Measurements from ENCODE around the gene TMTC2. TPM values are rescaled to one million over a fixed set of nuclear protein-coding genes. Genes with fewer than 3 reads are reported as not detected.
"Not testable (repeated sequence)": the region's sequence is repeated elsewhere in the genome, so short reads cannot be mapped to it uniquely, and the experiment has no call there.

TMTC2 gene
- polyA plus RNA-seq, 1 donor, result 12.1 TPM

GRCh38 chr12:82838827-82839226 is 152.1 kb downstream of the TMTC2 start:
- Histone ChIP-seq H3K27me3 (ENCODE audit: control insufficient read depth, insufficient read depth, low read length) (no peaks in the 10 kb centered on the region), H3K36me3 (ENCODE audit: control insufficient read depth, insufficient read depth, low read length) (no peaks in the 10 kb centered on the region), H3K9me3 (ENCODE audit: control insufficient read depth, low read depth, low read length) (no peaks in the 10 kb centered on the region), H3K4me3 (ENCODE audit: low read length) (no peak overlapping the region), H3K4me1 (ENCODE audit: control insufficient read depth, insufficient read depth, low read length) (no peaks in the 10 kb centered on the region), H3K27ac (ENCODE audit: low read length) (no peak overlapping the region)
- WGBS (ENCODE audit: insufficient coverage, low lambda C conversion rate), result 100% methylated on average over 1 of the region's 1 CpG
- no peak for DNase-seq

GRCh38 chr12:82839796-82840195 is 153.1 kb downstream of the TMTC2 start:
- DNase-seq, result no peak
- Histone ChIP-seq H3K4me1 (ENCODE audit: control insufficient read depth, insufficient read depth, low read length) (no peaks in the 10 kb centered on the region), H3K9me3 (ENCODE audit: control insufficient read depth, low read depth, low read length) (no peaks in the 10 kb centered on the region), H3K27me3 (ENCODE audit: control insufficient read depth, insufficient read depth, low read length) (no peaks in the 10 kb centered on the region), H3K27ac (ENCODE audit: low read length) (no peak overlapping the region), H3K4me3 (ENCODE audit: low read length) (no peak overlapping the region), H3K36me3 (ENCODE audit: control insufficient read depth, insufficient read depth, low read length) (no peaks in the 10 kb centered on the region)
- WGBS (ENCODE audit: insufficient coverage, low lambda C conversion rate), result no CpG with 5 or more reads among the region's 4 CpGs

GRCh38 chr12:82841487-82841904 is 154.8 kb downstream of the TMTC2 start:
- H3K9me3 ChIP-seq (ENCODE audit: control insufficient read depth, low read depth, low read length), result no peaks in the 10 kb centered on the region
- no peaks in the 10 kb centered on the region for H3K4me1 ChIP-seq (ENCODE audit: control insufficient read depth, insufficient read depth, low read length)
- H3K27ac ChIP-seq (ENCODE audit: low read length), result no peak overlapping the region
- H3K4me3 ChIP-seq (ENCODE audit: low read length), result no peak overlapping the region
- no peaks in the 10 kb centered on the region for H3K36me3 ChIP-seq (ENCODE audit: control insufficient read depth, insufficient read depth, low read length)
- no peak for DNase-seq
- no peaks in the 10 kb centered on the region for H3K27me3 ChIP-seq (ENCODE audit: control insufficient read depth, insufficient read depth, low read length)
- 80% methylated on average over 2 of the region's 7 CpGs for WGBS (ENCODE audit: insufficient coverage, low lambda C conversion rate)

- no peaks in the 10 kb centered on the region for H3K36me3 ChIP-seq (ENCODE audit: control insufficient read depth, insufficient read depth, low read length)
- no peaks in the 10 kb centered on the region for H3K27me3 ChIP-seq (ENCODE audit: control insufficient read depth, insufficient read depth, low read length)
- no peaks in the 10 kb centered on the region for H3K9me3 ChIP-seq (ENCODE audit: control insufficient read depth, low read depth, low read length)
- H3K27ac ChIP-seq (ENCODE audit: low read length), result no peak overlapping the region
- no peak for DNase-seq
- no peaks in the 10 kb centered on the region for H3K4me1 ChIP-seq (ENCODE audit: control insufficient read depth, insufficient read depth, low read length)
- 100% methylated on average over 1 of the region's 3 CpGs for WGBS (ENCODE audit: insufficient coverage, low lambda C conversion rate)
- no peak overlapping the region for H3K4me3 ChIP-seq (ENCODE audit: low read length)
Measured at GRCh38 chr12:82842480-82842879, 155.8 kb downstream of the TMTC2 start.

GRCh38 chr12:82845076-82845475 is 158.4 kb downstream of the TMTC2 start:
- H3K27me3 ChIP-seq (ENCODE audit: control insufficient read depth, insufficient read depth, low read length); DNase-seq; H3K4me3 ChIP-seq (ENCODE audit: low read length); H3K36me3 ChIP-seq (ENCODE audit: control insufficient read depth, insufficient read depth, low read length); H3K27ac ChIP-seq (ENCODE audit: low read length); H3K9me3 ChIP-seq (ENCODE audit: control insufficient read depth, low read depth, low read length); H3K4me1 ChIP-seq (ENCODE audit: control insufficient read depth, insufficient read depth, low read length): not testable (repeated sequence)
- no CpG with 5 or more reads among the region's 7 CpGs for WGBS (ENCODE audit: insufficient coverage, low lambda C conversion rate)

DNA sequence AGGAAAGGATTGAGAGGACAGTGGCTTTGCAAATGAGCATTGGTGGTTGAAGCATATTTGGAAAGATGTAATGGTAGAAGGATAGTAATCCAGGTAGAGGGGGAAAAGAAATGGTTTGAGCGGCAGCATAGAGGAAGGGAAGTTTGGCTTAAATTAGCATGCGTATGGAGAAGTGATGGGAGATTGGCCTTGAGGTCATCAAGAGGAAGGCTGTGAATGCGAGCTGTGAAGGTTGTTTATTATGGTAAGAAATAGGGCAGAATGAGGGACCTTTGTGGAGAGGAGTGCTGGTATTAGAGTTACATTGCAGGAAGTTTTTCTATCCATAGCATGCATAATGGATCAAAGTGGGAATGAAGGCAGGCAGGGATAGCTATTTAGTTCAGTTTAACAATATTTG is 162.1 kb downstream of the TMTC2 start:
- H3K36me3 ChIP-seq (ENCODE audit: control insufficient read depth, insufficient read depth, low read length), result no peaks in the 10 kb centered on the region

GRCh38 chr12:82852529-82852928 is 165.8 kb downstream of the TMTC2 start:
- Histone ChIP-seq H3K27me3 (ENCODE audit: control insufficient read depth, insufficient read depth, low read length) (no peaks in the 10 kb centered on the region), H3K27ac (ENCODE audit: low read length) (no peak overlapping the region), H3K4me1 (ENCODE audit: control insufficient read depth, insufficient read depth, low read length) (no peaks in the 10 kb centered on the region), H3K36me3 (ENCODE audit: control insufficient read depth, insufficient read depth, low read length) (peaks cover 3% of the 10 kb centered on the region), H3K9me3 (ENCODE audit: control insufficient read depth, low read depth, low read length) (no peaks in the 10 kb centered on the region), H3K4me3 (ENCODE audit: low read length) (no peak overlapping the region)
- no peak for DNase-seq
- no CpG with 5 or more reads among the region's 1 CpG for WGBS (ENCODE audit: insufficient coverage, low lambda C conversion rate)

More for the DNA sequence above, 162.1 kb downstream of the TMTC2 start:
- Histone ChIP-seq H3K27ac (ENCODE audit: low read length) (no peak overlapping the region), H3K4me1 (ENCODE audit: control insufficient read depth, insufficient read depth, low read length) (no peaks in the 10 kb centered on the region), H3K4me3 (ENCODE audit: low read length) (no peak overlapping the region), H3K9me3 (ENCODE audit: control insufficient read depth, low read depth, low read length) (no peaks in the 10 kb centered on the region), H3K27me3 (ENCODE audit: control insufficient read depth, insufficient read depth, low read length) (no peaks in the 10 kb centered on the region)
- 100% methylated on average over 2 of the region's 3 CpGs for WGBS (ENCODE audit: insufficient coverage, low lambda C conversion rate)
- DNase-seq, result no peak

GRCh38 chr12:82855872-82856271 is 169.2 kb downstream of the TMTC2 start:
- Histone ChIP-seq H3K4me1 (ENCODE audit: control insufficient read depth, insufficient read depth, low read length) (no peaks in the 10 kb centered on the region), H3K36me3 (ENCODE audit: control insufficient read depth, insufficient read depth, low read length) (peaks cover 3% of the 10 kb centered on the region), H3K27ac (ENCODE audit: low read length) (no peak overlapping the region), H3K4me3 (ENCODE audit: low read length) (no peak overlapping the region), H3K9me3 (ENCODE audit: control insufficient read depth, low read depth, low read length) (no peaks in the 10 kb centered on the region), H3K27me3 (ENCODE audit: control insufficient read depth, insufficient read depth, low read length) (no peaks in the 10 kb centered on the region)
- DNase-seq, result no peak

GRCh38 chr12:82857276-82857675 is 170.6 kb downstream of the TMTC2 start:
- Histone ChIP-seq H3K27ac (ENCODE audit: low read length) (no peak overlapping the region), H3K27me3 (ENCODE audit: control insufficient read depth, insufficient read depth, low read length) (no peaks in the 10 kb centered on the region), H3K4me3 (ENCODE audit: low read length) (no peak overlapping the region), H3K9me3 (ENCODE audit: control insufficient read depth, low read depth, low read length) (no peaks in the 10 kb centered on the region), H3K4me1 (ENCODE audit: control insufficient read depth, insufficient read depth, low read length) (no peaks in the 10 kb centered on the region), H3K36me3 (ENCODE audit: control insufficient read depth, insufficient read depth, low read length) (peaks cover 3% of the 10 kb centered on the region)
- WGBS (ENCODE audit: insufficient coverage, low lambda C conversion rate), result 71% methylated on average over 1 of the region's 7 CpGs
- DNase-seq, result peak in 1 of 2 donors; percentile 18

DNA sequence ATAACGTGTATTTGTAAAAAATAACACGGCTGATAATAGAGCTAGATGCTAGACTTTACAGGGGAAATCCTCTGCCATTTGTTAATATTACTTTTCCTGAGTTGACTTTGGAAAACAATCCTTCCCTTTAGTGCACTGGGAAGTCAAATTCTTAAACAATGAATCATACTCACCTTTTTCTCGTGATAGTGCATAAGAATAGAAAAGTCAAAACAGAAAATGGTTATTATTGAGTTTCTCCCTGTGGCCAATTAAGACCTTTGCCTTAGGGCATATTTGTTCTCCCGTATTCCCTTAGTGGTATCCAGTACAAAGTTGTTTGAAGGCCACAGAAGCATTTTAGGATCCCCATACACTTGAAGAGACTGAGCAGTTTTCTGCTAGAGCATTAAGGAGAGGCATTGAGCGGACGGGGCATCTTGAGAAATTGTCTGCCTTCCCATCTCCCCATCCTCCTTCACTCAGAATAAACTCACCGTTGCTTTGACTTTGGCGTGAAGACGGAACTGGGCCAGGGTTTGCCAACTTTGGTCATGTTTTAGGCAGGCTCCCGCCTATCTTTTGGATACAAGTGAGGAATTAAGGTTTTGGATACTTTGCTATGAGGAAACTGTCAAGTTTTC is 171.3 kb downstream of the TMTC2 start:
- Histone ChIP-seq H3K9me3 (ENCODE audit: control insufficient read depth, low read depth, low read length) (no peaks in the 10 kb centered on the region), H3K4me3 (ENCODE audit: low read length) (no peak overlapping the region), H3K27me3 (ENCODE audit: control insufficient read depth, insufficient read depth, low read length) (no peaks in the 10 kb centered on the region), H3K36me3 (ENCODE audit: control insufficient read depth, insufficient read depth, low read length) (peaks cover 3% of the 10 kb centered on the region), H3K4me1 (ENCODE audit: control insufficient read depth, insufficient read depth, low read length) (no peaks in the 10 kb centered on the region), H3K27ac (ENCODE audit: low read length) (no peak overlapping the region)
- DNase-seq, result no peak
- WGBS (ENCODE audit: insufficient coverage, low lambda C conversion rate), result 48% methylated on average over 3 of the region's 10 CpGs

- Histone ChIP-seq H3K4me1 (ENCODE audit: control insufficient read depth, insufficient read depth, low read length) (no peaks in the 10 kb centered on the region), H3K27me3 (ENCODE audit: control insufficient read depth, insufficient read depth, low read length) (no peaks in the 10 kb centered on the region), H3K36me3 (ENCODE audit: control insufficient read depth, insufficient read depth, low read length) (peaks cover 3% of the 10 kb centered on the region), H3K4me3 (ENCODE audit: low read length) (no peak overlapping the region), H3K27ac (ENCODE audit: low read length) (no peak overlapping the region), H3K9me3 (ENCODE audit: control insufficient read depth, low read depth, low read length) (no peaks in the 10 kb centered on the region)
- WGBS (ENCODE audit: insufficient coverage, low lambda C conversion rate), result 100% methylated on average over 2 of the region's 3 CpGs
- DNase-seq, result no peak
Measured at GRCh38 chr12:82858534-82858917, 171.8 kb downstream of the TMTC2 start.

Data from large intestine (tissue), 3 donors.